Osteocyte (in vitro differentiated cells): Measurements from ENCODE around the gene CLEC16A. TPM values are rescaled to one million over a fixed set of nuclear protein-coding genes. Genes with fewer than 3 reads are reported as not detected.

ENCODE experiments used
- DNase-seq: peaks from one replicate; pipeline ENCODE4 v3.0.0; 2021; ENCODE audit warnings: mixed read lengths; ENCODE audit not compliant: unreplicated experiment; ENCODE audit errors: extremely low spot score
- H3K27ac Mint-ChIP-seq: one replicate; pipeline ENCODE4 v1.8.0; 2021; ENCODE audit warnings: mild to moderate bottlenecking, mixed read lengths; ENCODE audit not compliant: unreplicated experiment
- H3K27me3 Mint-ChIP-seq: one replicate; pipeline ENCODE4 v1.8.0; 2021; ENCODE audit warnings: mixed read lengths; ENCODE audit not compliant: unreplicated experiment
- H3K36me3 Mint-ChIP-seq: one replicate; pipeline ENCODE4 v1.8.0; 2021; ENCODE audit warnings: mixed read lengths; ENCODE audit not compliant: unreplicated experiment
- H3K4me1 Mint-ChIP-seq: one replicate; pipeline ENCODE4 v1.8.0; 2021; ENCODE audit warnings: mixed read lengths; ENCODE audit not compliant: unreplicated experiment
- H3K4me3 Mint-ChIP-seq: one replicate; pipeline ENCODE4 v1.8.0; 2021; ENCODE audit warnings: mild to moderate bottlenecking, moderate library complexity, mixed read lengths; ENCODE audit not compliant: unreplicated experiment
- H3K9me3 Mint-ChIP-seq: one replicate; pipeline ENCODE4 v1.8.0; 2021; ENCODE audit warnings: mixed read lengths; ENCODE audit not compliant: unreplicated experiment
- total RNA-seq: library from RNA; stranded (reverse); gene quantifications from 2 replicates; pipeline ENCODE4 v1.2.1, GENCODE V29; 2021
- TF ChIP-seq, protein P1 (sequence below): fragments of 200-600 bp; sonication (generic); IDR thresholded peaks from 2 replicates; pipeline ENCODE4 v1.5.0; 2021; ENCODE audit warnings: antibody characterized with exemption, mild to moderate bottlenecking, moderate library complexity

Gene CLEC16A
- total RNA-seq, 1 donor from 2014 or later: 22.1 TPM

DNA sequence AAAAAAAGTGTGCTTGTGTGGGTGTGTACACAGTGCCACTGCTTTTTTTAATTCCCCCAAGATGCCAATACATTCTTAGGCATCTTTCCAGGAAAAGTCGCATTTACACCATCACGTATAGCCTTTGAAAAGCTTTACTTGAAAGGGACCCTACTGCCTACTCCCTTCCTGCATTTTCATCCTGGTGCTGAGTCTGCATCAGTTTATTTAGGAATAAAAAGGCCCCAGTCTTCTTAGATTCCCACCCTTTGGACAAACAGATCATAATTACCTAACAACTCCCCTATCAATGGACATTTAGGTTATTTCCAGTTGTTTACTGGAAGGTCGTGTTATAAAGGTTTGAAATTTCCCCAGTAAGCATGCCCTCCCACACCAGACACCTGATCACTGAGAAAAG, 54.9 kb downstream of the CLEC16A start:
- peaks cover 38% of the 10 kb centered on the region for H3K36me3 Mint-ChIP-seq
- TF ChIP-seq, protein P1, sequence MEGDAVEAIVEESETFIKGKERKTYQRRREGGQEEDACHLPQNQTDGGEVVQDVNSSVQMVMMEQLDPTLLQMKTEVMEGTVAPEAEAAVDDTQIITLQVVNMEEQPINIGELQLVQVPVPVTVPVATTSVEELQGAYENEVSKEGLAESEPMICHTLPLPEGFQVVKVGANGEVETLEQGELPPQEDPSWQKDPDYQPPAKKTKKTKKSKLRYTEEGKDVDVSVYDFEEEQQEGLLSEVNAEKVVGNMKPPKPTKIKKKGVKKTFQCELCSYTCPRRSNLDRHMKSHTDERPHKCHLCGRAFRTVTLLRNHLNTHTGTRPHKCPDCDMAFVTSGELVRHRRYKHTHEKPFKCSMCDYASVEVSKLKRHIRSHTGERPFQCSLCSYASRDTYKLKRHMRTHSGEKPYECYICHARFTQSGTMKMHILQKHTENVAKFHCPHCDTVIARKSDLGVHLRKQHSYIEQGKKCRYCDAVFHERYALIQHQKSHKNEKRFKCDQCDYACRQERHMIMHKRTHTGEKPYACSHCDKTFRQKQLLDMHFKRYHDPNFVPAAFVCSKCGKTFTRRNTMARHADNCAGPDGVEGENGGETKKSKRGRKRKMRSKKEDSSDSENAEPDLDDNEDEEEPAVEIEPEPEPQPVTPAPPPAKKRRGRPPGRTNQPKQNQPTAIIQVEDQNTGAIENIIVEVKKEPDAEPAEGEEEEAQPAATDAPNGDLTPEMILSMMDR: no peak
- no peak for DNase-seq
- peaks cover 6% of the 10 kb centered on the region for H3K4me1 Mint-ChIP-seq
- H3K27me3 Mint-ChIP-seq: no peaks in the 10 kb centered on the region
- H3K27ac Mint-ChIP-seq: no peak overlapping the region
- H3K4me3 Mint-ChIP-seq: no peak overlapping the region
- H3K9me3 Mint-ChIP-seq: no peaks in the 10 kb centered on the region

DNA sequence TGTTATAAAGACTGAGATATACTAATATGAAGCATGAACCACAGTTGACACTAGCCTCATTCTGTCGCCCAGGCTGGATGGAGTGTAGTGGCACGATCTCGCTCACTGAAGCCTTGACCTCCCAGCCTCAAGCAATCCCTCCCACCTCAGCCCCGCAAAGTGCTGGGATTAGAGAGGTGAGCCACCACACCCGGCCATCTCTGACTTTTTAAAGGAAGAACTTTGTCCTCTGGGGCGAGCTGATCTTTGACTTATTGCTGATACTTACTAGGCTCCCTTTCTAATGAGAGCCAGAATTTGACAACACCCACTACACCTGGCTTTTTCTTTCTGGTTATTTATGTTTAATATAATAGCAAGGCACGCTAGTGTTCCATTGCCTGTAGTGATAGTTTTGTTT, 57.2 kb downstream of the CLEC16A start:
- Mint-ChIP-seq H3K27ac (no peak overlapping the region), H3K4me3 (no peak overlapping the region), H3K4me1 (peaks cover 13% of the 10 kb centered on the region), H3K9me3 (no peaks in the 10 kb centered on the region), H3K27me3 (no peaks in the 10 kb centered on the region), H3K36me3 (peaks cover 26% of the 10 kb centered on the region)
- TF ChIP-seq, protein P1: no peak
- no peak for DNase-seq

DNA sequence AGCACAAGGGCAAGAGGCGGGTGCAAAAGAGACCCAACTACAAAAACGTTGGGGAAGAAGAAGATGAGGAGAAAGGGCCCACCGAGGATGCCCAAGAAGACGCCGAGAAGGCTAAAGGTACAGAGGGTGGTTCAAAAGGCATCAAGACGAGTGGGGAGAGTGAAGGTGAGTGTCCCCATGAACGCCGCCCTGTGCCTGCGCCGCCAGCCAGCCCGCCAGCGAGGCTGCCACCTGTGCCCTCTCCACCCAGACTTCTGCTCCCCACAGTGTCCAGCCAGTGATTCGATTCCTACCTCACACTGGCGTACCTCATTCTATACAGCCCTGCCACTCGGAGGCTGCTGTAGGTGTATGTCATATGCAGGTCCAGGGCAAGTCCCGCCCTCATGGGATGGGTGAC, 58.8 kb downstream of the CLEC16A start:
- Mint-ChIP-seq H3K36me3 (peaks cover 18% of the 10 kb centered on the region), H3K9me3 (no peaks in the 10 kb centered on the region), H3K27ac (no peak overlapping the region), H3K4me1 (peaks cover 13% of the 10 kb centered on the region), H3K27me3 (no peaks in the 10 kb centered on the region), H3K4me3 (no peak overlapping the region)
- no peak for DNase-seq
- TF ChIP-seq, protein P1: no peak

DNA sequence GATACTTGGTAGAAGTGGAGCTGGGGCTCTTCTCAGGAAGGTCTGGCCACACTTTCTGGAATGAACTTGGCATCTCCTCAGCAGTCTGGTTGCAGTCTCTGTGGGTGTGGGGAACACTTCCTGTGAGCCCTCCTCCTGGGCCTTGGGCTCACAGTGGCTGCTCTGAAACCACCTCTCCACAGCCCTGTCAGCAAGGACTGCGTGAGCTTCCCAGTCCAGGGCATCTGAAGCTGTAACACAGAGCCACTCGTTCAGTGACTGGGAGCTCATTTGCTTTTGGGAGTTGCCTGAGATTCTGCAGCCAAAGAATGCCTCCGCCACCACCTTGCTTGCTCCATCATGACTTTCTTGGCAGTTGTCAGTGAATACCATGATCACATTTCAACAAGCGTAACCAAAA, 60.0 kb downstream of the CLEC16A start:
- H3K9me3 Mint-ChIP-seq: no peaks in the 10 kb centered on the region
- H3K4me3 Mint-ChIP-seq: no peak overlapping the region
- H3K4me1 Mint-ChIP-seq: peaks cover 11% of the 10 kb centered on the region
- H3K36me3 Mint-ChIP-seq: peaks cover 21% of the 10 kb centered on the region
- H3K27me3 Mint-ChIP-seq: no peaks in the 10 kb centered on the region
- H3K27ac Mint-ChIP-seq: no peak overlapping the region
- TF ChIP-seq, protein P1: no peak
- no peak for DNase-seq

DNA sequence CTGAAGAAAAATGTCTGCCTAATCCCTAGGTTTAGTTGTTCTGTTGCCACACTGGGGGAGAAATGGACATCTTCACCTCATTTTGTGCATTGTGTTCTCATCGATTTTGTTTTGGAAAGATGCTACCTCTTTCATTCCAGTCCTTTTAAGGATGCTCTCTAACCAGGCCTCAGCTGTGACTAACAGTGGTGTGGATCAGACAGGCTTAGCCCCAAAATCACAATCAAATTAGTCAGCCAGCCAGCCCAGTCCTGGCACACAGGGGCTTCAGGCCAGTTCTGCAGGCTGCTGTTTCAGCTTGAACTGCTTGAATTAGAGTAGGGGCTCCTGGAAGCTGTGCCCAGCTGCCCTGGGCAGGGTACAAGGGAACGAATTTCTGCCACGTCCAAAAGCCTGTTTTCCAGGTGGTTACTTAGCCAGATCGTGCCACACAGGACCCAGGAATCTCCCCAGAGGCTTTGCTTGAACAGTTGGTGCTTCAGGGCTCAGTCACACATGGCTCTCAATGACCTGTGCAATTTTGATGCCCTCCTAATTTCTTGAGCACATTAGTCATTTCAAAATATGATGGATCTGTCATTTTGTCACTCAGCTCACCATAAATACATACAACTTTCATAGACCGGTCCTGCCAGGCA, 60.7 kb downstream of the CLEC16A start:
- Mint-ChIP-seq H3K36me3 (peaks cover 20% of the 10 kb centered on the region), H3K9me3 (no peaks in the 10 kb centered on the region), H3K4me1 (peaks cover 11% of the 10 kb centered on the region), H3K4me3 (no peak overlapping the region), H3K27ac (no peak overlapping the region), H3K27me3 (no peaks in the 10 kb centered on the region)
- TF ChIP-seq, protein P1: no peak
- no peak for DNase-seq
